H9 (cell line): ENCODE results near the gene TWSG1. TPM values are rescaled to one million over a fixed set of nuclear protein-coding genes. Genes with fewer than 3 reads are reported as not detected.

Experiments used
- DNase-seq: peaks from one replicate; pipeline ENCODE4 v3.0.0-alpha.2; 2017
- H2AFZ ChIP-seq: one replicate; pipeline ENCODE4 v1.6.1; 2013; ENCODE audit warnings: mild to moderate bottlenecking, low read length, control low read depth, moderate library complexity
- H2AK5ac ChIP-seq: 2 replicates; pipeline ENCODE4 v1.6.1; 2013; ENCODE audit warnings: low read length, control low read depth, mixed read lengths; ENCODE audit not compliant: insufficient read length
- H2BK120ac ChIP-seq: one replicate; pipeline ENCODE4 v1.6.1; 2013; ENCODE audit warnings: low read depth, mild to moderate bottlenecking, low read length, control low read depth, inconsistent platforms; ENCODE audit not compliant: poor library complexity, severe bottlenecking
- H2BK12ac ChIP-seq: 2 replicates; pipeline ENCODE4 v1.6.1; 2013; ENCODE audit warnings: low read length, control low read depth, mixed read lengths, low read depth; ENCODE audit not compliant: insufficient read length
- H2BK15ac ChIP-seq: 2 replicates; pipeline ENCODE4 v1.6.1; 2013; ENCODE audit warnings: low read depth, low read length, control low read depth
- H2BK20ac ChIP-seq: one replicate; pipeline ENCODE4 v1.6.1; 2013; ENCODE audit warnings: low read depth, mild to moderate bottlenecking, low read length, control low read depth, inconsistent platforms; ENCODE audit not compliant: poor library complexity, severe bottlenecking
- H2BK5ac ChIP-seq: 2 replicates; pipeline ENCODE4 v1.6.1; 2013; ENCODE audit warnings: low read length, control low read depth, mixed read lengths; ENCODE audit not compliant: insufficient read length
- H3K14ac ChIP-seq: 2 replicates; pipeline ENCODE4 v1.6.1; 2013; ENCODE audit warnings: low read length, control low read depth; ENCODE audit not compliant: insufficient read depth
- H3K18ac ChIP-seq: 2 replicates; pipeline ENCODE4 v1.6.1; 2013; ENCODE audit warnings: low read depth, mild to moderate bottlenecking, mixed read lengths, low read length, control low read depth; ENCODE audit not compliant: insufficient read length
- H3K23ac ChIP-seq: 2 replicates; pipeline ENCODE4 v1.6.1; 2013; ENCODE audit warnings: low read length, control low read depth, mixed read lengths, low read depth; ENCODE audit not compliant: insufficient read length
- H3K23me2 ChIP-seq: 2 replicates; pipeline ENCODE4 v1.6.1; 2013; ENCODE audit warnings: low read depth, mild to moderate bottlenecking, mixed read lengths, low read length, control low read depth; ENCODE audit not compliant: insufficient read length, poor library complexity, severe bottlenecking
- H3K27ac ChIP-seq: 2 replicates; pipeline ENCODE4 v1.5.1; 2013; ENCODE audit warnings: low read length, control low read depth, mixed read lengths, low read depth; ENCODE audit not compliant: insufficient read length
- H3K27me3 ChIP-seq: 2 replicates; pipeline ENCODE4 v1.6.1; 2013; ENCODE audit warnings: low read length, control low read depth, inconsistent platforms; ENCODE audit not compliant: insufficient read depth
- H3K4ac ChIP-seq: 2 replicates; pipeline ENCODE4 v1.6.1; 2013; ENCODE audit warnings: low read depth, mild to moderate bottlenecking, control low read depth, inconsistent platforms, low read length, moderate library complexity
- H3K4me1 ChIP-seq: 2 replicates; pipeline ENCODE4 v1.6.1; 2013; ENCODE audit warnings: low read length, control low read depth, inconsistent platforms; ENCODE audit not compliant: insufficient read depth
- H3K4me2 ChIP-seq: 2 replicates; pipeline ENCODE4 v1.6.1; 2013; ENCODE audit warnings: low read length, control low read depth, mixed read lengths; ENCODE audit not compliant: insufficient read length, insufficient read depth
- H3K56ac ChIP-seq: 2 replicates; pipeline ENCODE4 v1.6.1; 2013; ENCODE audit warnings: low read depth, mild to moderate bottlenecking, mixed read lengths, low read length, control low read depth; ENCODE audit not compliant: insufficient read length
- H3K79me1 ChIP-seq: 2 replicates; pipeline ENCODE4 v1.6.1; 2013; ENCODE audit warnings: low read depth, mild to moderate bottlenecking, moderate library complexity, low read length, control low read depth, inconsistent platforms; ENCODE audit not compliant: insufficient read depth, poor library complexity, severe bottlenecking
- H3K79me2 ChIP-seq: 2 replicates; pipeline ENCODE4 v1.6.1; 2013; ENCODE audit warnings: low read length, control low read depth, inconsistent platforms; ENCODE audit not compliant: insufficient read depth
- H3K9ac ChIP-seq: 2 replicates; pipeline ENCODE4 v1.6.1; 2013; ENCODE audit warnings: low read length, control low read depth, mixed read lengths; ENCODE audit not compliant: insufficient read length; ENCODE audit errors: extremely low read depth
- H3K9me3 ChIP-seq: one replicate; pipeline ENCODE4 v1.6.1; 2013; ENCODE audit warnings: low read depth, low read length, inconsistent platforms; ENCODE audit not compliant: control insufficient read depth
- H3T11ph ChIP-seq: one replicate; pipeline ENCODE4 v1.6.1; 2013; ENCODE audit warnings: mild to moderate bottlenecking, low read length, control low read depth, inconsistent platforms
- H4K20me1 ChIP-seq: one replicate; pipeline ENCODE4 v1.6.1; 2013; ENCODE audit not compliant: control insufficient read depth, insufficient read length, insufficient read depth
- H4K5ac ChIP-seq: 2 replicates; pipeline ENCODE4 v1.6.1; 2013; ENCODE audit warnings: low read depth, mild to moderate bottlenecking, mixed read lengths, low read length, control low read depth; ENCODE audit not compliant: insufficient read length
- H4K8ac ChIP-seq: replicated peaks from 2 replicates; pipeline ENCODE4 v1.6.1; 2013; ENCODE audit warnings: low read length, control low read depth, mixed read lengths, low read depth; ENCODE audit not compliant: insufficient read length
- H4K91ac ChIP-seq: 2 replicates; pipeline ENCODE4 v1.6.1; 2013; ENCODE audit warnings: low read depth, mild to moderate bottlenecking, moderate library complexity, mixed read lengths, low read length, control low read depth; ENCODE audit not compliant: insufficient read length
- H3K27ac Mint-ChIP-seq, 3 experiments: 2 replicates in 2 of 3; 3 replicates in 1 of 3; pipeline ENCODE4 v1.8.0; 2020 to 2021; ENCODE audit warnings: mixed read lengths in 3 of 3, mild to moderate bottlenecking in 1 of 3, moderate library complexity in 1 of 3
- H3K27me3 Mint-ChIP-seq: 2 replicates; pipeline ENCODE4 v1.8.0; 2021; ENCODE audit warnings: low read depth, mild to moderate bottlenecking, moderate library complexity, mixed read lengths
- H3K36me3 Mint-ChIP-seq, 3 experiments: 2 replicates in 2 of 3; 3 replicates in 1 of 3; pipeline ENCODE4 v1.8.0; 2020 to 2021; ENCODE audit warnings: low read depth in 3 of 3, mixed read lengths in 3 of 3; ENCODE audit not compliant: insufficient read depth in 1 of 3
- H3K4me1 Mint-ChIP-seq, 2 experiments: 2 replicates each; pipeline ENCODE4 v1.8.0; 2020; ENCODE audit warnings: mixed read lengths in 2 of 2
- H3K4me3 Mint-ChIP-seq, 2 experiments: 2 replicates in 1 of 2; 3 replicates in 1 of 2; pipeline ENCODE4 v1.8.0; 2020 to 2021; ENCODE audit warnings: mild to moderate bottlenecking in 2 of 2, mixed read lengths in 2 of 2, moderate library complexity in 1 of 2
- H3K9me3 Mint-ChIP-seq, 2 experiments: 2 replicates in 1 of 2; 3 replicates in 1 of 2; pipeline ENCODE4 v1.8.0; 2020; ENCODE audit warnings: mild to moderate bottlenecking in 2 of 2, mixed read lengths in 2 of 2, moderate library complexity in 1 of 2
- CTCF ChIP-seq: fragments of 200-600 bp; sonication (generic); conservative IDR thresholded peaks from 3 replicates; pipeline ENCODE4 v1.8.0; 2021; ENCODE audit warnings: antibody characterized with exemption, mild to moderate bottlenecking
- WGBS: extraction: QIAGEN DNeasy Blood & Tissue Kit; methylation state at CpG from one replicate; pipeline ENCODE4 v1.1.7; 2013; ENCODE audit warnings: missing lambda C conversion rate, low lambda C conversion rate, mixed read lengths; ENCODE audit not compliant: insufficient read length; ENCODE audit errors: extremely low coverage; 5-methylcytosine and 5-hydroxymethylcytosine counted together
- total RNA-seq: library from RNA; stranded (reverse); gene quantifications from 2 replicates; pipeline ENCODE4 v1.2.1, GENCODE V29; 2021

Gene TWSG1
- total RNA-seq, 1 experiment from 2014 or later = 25.7 TPM

GRCh38 chr18:9437021-9437437 lies 102.5 kb downstream of the TWSG1 start:
- Histone ChIP-seq H3K56ac (no peak overlapping the region), H2BK5ac (no peak overlapping the region), H3K79me1 (no peaks in the 10 kb centered on the region), H2AFZ (no peak overlapping the region), H3K9ac (no peak overlapping the region), H3T11ph (no peak overlapping the region), H2BK20ac (no peak overlapping the region), H2BK120ac (no peak overlapping the region), H3K9me3 (no peaks in the 10 kb centered on the region), H3K4ac (no peak overlapping the region), H3K4me1 (peaks cover 3% of the 10 kb centered on the region; the same call in 1 of the 2 replicates), H3K79me2 (no peaks in the 10 kb centered on the region), H3K14ac (no peak overlapping the region), H4K20me1 (no peaks in the 10 kb centered on the region), H3K18ac (no peak overlapping the region), H3K23ac (no peak overlapping the region), H3K27ac (no peak overlapping the region), H2AK5ac (no peak overlapping the region), H2BK12ac (no peak overlapping the region), H4K91ac (no peak overlapping the region), H2BK15ac (no peak overlapping the region), H3K23me2 (no peaks in the 10 kb centered on the region), H3K27me3 (no peaks in the 10 kb centered on the region), H3K4me2 (no peak overlapping the region), H4K8ac (no peak overlapping the region), H4K5ac (no peak overlapping the region)
- H3K27me3 Mint-ChIP-seq = peaks cover 2% of the 10 kb centered on the region; the same call in 1 of the 2 replicates
- H3K9me3 Mint-ChIP-seq = peaks cover 0 to 3% of the 10 kb centered on the region in 2 experiments; a peak in 1 of 5 replicates
- H3K27ac Mint-ChIP-seq = peak overlapping the region in 1 of 3 experiments; percentile 82; a peak in 2 of 7 replicates
- peaks cover 22 to 29% of the 10 kb centered on the region in 2 experiments for H3K4me1 Mint-ChIP-seq
- 0 out of 7 replicates have a peak, but pooled peaks cover 0 to 3% (median 1%) of the 10 kb centered on the region in 3 experiments for H3K36me3 Mint-ChIP-seq
- no peak for TF ChIP-seq CTCF
- H3K4me3 Mint-ChIP-seq = no peak overlapping the region
- DNase-seq = no peak
- WGBS = no CpG with 5 or more reads among the region's 5 CpGs
